Mucosa of rectum (tissue), 2 donors: Measurements from ENCODE around the gene ZNF507.
"Not testable (repeated sequence)": the region's sequence is repeated elsewhere in the genome, so short reads cannot be mapped to it uniquely, and the experiment has no call there.

ENCODE experiments used
- H3K27ac ChIP-seq, 2 donors: one replicate each; pipeline ENCODE4 v1.7.0; 2013; ENCODE audit warnings: inconsistent platforms in 2 of 2, low read depth in 2 of 2, low read length in 2 of 2
- H3K27me3 ChIP-seq, 2 donors: one replicate each; pipeline ENCODE4 v1.7.0; 2013; ENCODE audit warnings: low read length in 2 of 2; ENCODE audit not compliant: control insufficient read depth in 2 of 2, insufficient read depth in 2 of 2
- H3K36me3 ChIP-seq, 2 donors: one replicate each; pipeline ENCODE4 v1.7.0; 2013; ENCODE audit warnings: low read length in 2 of 2; ENCODE audit not compliant: control insufficient read depth in 2 of 2, insufficient read depth in 2 of 2
- H3K4me1 ChIP-seq, 2 donors: one replicate each; pipeline ENCODE4 v1.7.0; 2013; ENCODE audit warnings: low read length in 2 of 2, mild to moderate bottlenecking in 1 of 2; ENCODE audit not compliant: control insufficient read depth in 2 of 2, insufficient read depth in 2 of 2
- H3K4me3 ChIP-seq, 2 donors: one replicate each; pipeline ENCODE4 v1.7.0; 2013; ENCODE audit warnings: low read length in 2 of 2
- H3K9ac ChIP-seq, 2 donors: one replicate each; pipeline ENCODE4 v1.7.0; 2013; ENCODE audit warnings: low read length in 2 of 2, low read depth in 1 of 2, mild to moderate bottlenecking in 1 of 2
- H3K9me3 ChIP-seq, 2 donors: one replicate each; pipeline ENCODE4 v1.7.0; 2013; ENCODE audit warnings: low read length in 2 of 2; ENCODE audit not compliant: control insufficient read depth in 2 of 2
- donor health status: healthy.
- donor health status: Normal muscosa, but diverticular disease.

The ZNF507 gene

DNA sequence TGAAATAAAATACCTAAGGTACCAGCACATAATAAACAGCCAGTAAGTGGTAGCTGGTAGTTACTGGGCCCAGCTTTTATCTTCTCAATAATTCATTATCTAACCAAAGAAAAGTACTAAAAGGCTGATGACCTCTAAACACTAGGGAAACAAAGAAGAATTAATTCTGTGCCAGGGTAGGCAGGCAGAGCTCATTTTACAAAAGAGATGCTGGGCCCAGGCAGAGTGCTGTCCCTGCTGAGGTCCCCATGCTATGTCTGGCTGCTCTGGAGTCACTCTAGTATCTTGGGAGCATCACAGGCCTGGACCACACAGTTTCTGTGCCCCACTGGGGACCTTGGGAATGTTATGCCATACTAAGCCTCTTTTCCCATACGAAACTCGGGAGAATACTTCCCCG lies 18.2 kb downstream of the ZNF507 start:
- H3K4me3 ChIP-seq = no peak overlapping the region
- H3K36me3 ChIP-seq = peaks cover 34 to 35% of the 10 kb centered on the region in 2 donors
- H3K27ac ChIP-seq = no peak overlapping the region
- H3K27me3 ChIP-seq = no peaks in the 10 kb centered on the region
- no peaks in the 10 kb centered on the region for H3K9me3 ChIP-seq
- H3K9ac ChIP-seq = no peak overlapping the region
- no peaks in the 10 kb centered on the region for H3K4me1 ChIP-seq

DNA sequence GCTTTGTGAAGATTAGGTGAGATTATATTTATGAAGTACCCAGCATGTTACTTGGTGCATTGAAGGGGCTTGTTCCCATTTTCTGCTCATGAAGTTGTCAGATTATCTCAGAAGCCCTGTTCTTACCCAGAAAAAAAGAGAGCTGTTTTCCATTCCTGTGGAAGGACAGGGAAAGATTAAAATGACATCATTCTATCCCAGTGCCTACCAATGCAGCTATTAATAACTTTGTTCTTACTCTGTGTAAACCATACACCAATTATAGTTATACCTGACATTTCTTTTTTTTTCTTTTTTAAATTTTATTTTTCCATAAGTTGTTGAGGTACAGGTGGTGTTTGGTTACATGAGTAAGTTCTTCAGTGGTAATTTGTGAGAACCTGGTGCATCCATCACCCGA lies 18.6 kb downstream of the ZNF507 start:
- Histone ChIP-seq H3K36me3 (peaks cover 32% of the 10 kb centered on the region in 2 donors), H3K9me3 (no peaks in the 10 kb centered on the region), H3K27me3 (no peaks in the 10 kb centered on the region), H3K4me1 (no peaks in the 10 kb centered on the region), H3K9ac (no peak overlapping the region), H3K27ac (no peak overlapping the region), H3K4me3 (no peak overlapping the region)

DNA sequence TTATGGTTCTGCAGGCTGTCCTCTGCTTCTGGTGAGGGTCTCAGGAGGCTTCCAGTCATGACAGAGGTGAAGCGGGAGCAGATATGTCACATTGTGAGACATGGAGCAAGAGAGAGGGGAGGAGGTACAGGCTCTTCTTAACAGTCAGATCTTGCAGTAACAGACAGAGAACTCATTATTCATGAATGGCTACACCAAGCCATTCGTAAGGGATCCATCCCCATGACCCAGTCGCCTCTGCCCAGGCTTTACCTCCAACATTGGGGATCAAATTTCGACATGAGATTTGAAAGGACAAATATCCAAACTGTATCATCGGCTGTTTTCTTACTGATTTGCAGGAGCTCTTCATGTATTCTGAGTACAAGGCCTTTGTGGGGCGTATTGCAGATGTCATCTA lies 21.7 kb downstream of the ZNF507 start:
- H3K4me3 ChIP-seq = no peak overlapping the region
- no peak overlapping the region for H3K9ac ChIP-seq
- peaks cover 0 to 2% of the 10 kb centered on the region in 2 donors for H3K27me3 ChIP-seq
- H3K4me1 ChIP-seq = no peaks in the 10 kb centered on the region
- H3K36me3 ChIP-seq = peaks cover 27 to 29% of the 10 kb centered on the region in 2 donors
- H3K9me3 ChIP-seq = no peaks in the 10 kb centered on the region
- no peak overlapping the region for H3K27ac ChIP-seq

DNA sequence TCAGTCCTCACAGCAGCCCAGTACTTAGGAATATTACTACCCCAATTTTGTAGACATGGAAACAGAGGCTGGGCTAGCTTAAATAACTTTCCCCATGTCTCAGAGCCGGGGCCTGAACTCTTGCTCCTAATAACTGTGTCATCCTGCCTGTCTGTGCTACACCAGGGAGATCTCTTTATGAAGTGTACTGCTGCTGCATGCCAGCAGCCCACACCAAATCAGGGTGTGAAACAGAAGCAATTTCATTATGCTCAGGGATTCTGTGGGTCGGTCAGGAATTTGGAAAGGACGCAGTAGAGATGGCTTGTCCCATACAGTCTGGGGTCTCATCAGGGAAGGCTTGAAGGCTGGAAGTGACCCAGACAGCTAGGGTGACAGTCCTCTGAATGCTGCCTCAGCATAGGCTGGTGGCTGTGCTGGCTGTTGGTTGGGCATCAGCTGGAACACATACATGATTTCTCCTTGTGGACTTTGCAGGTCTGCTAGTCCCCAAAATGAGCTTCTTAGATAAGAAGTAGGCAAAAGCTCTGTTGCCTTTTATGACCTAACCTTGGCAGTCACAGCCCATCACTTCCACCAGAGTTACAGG lies 22.6 kb downstream of the ZNF507 start:
- Histone ChIP-seq H3K27ac (no peak overlapping the region), H3K4me1 (no peaks in the 10 kb centered on the region), H3K4me3 (no peak overlapping the region), H3K27me3 (peaks cover 0 to 2% of the 10 kb centered on the region in 2 donors), H3K36me3 (peaks cover 31 to 36% of the 10 kb centered on the region in 2 donors), H3K9ac (no peak overlapping the region), H3K9me3 (no peaks in the 10 kb centered on the region)

DNA sequence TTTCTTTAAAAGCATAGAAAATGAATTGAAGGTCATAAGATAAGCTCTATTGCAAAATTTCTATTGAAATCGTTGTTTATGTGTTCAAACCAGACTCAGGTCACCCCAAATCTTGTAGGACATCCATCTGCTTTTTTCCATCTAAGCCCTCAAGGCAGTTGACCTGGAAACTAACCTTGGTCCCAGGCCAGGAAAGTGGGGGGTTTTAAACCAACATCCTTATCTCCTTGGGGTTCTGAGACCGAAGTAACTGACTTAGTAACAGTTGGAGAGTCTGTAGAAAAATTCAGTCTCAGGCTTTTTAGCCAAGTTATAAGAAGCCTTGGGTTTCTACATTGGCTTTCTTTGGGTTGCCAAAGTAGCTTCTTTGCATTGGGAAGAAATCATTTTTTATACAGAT lies 23.4 kb downstream of the ZNF507 start:
- no peaks in the 10 kb centered on the region for H3K9me3 ChIP-seq
- no peak overlapping the region for H3K9ac ChIP-seq
- peaks cover 31 to 34% of the 10 kb centered on the region in 2 donors for H3K36me3 ChIP-seq
- no peak overlapping the region for H3K27ac ChIP-seq
- peaks cover 0 to 2% of the 10 kb centered on the region in 2 donors for H3K27me3 ChIP-seq
- H3K4me1 ChIP-seq = peaks cover 3 to 7% of the 10 kb centered on the region in 2 donors
- H3K4me3 ChIP-seq = no peak overlapping the region

DNA sequence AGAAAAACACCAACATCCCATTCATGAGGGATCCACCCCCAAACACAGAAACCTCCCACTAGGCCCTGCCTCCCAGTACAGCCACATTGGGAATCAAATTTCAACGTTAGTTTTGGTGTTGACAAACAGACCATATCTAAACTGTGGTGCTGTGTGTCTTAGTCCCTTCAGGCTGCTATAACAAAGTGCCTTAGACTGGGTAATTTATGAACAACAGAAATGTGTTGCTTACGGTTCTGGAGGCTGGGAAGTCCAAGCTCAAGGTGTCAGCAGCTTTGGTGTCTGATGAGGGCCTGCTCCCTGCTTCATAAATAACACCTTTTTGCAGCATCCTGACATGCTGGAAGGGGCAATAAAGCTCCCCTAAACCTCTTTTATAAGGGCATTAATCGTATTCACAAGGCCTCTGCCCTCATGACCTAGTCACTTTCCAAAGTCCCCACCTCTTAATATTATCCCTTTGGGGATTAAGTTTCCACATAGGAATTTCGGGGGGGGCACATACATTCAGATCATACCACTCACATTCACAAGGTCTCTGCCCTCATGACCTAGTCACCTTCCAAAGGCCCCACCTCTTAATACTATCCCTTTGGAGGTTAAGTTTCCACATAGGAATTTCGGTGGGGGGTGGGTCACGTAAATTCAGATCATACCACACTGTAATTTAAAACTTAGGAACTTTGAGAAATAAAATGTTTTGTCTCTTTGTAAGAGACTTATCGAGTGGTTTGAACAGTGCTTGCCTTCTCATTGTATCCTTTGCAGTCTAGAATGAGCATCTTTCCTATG lies 27.5 kb downstream of the ZNF507 start:
- Histone ChIP-seq H3K4me1 (peaks cover 8 to 17% of the 10 kb centered on the region in 2 donors), H3K27ac (peak overlapping the region in 1 of 2 donors; percentile 34), H3K9me3 (no peaks in the 10 kb centered on the region), H3K4me3 (no peak overlapping the region), H3K9ac (no peak overlapping the region), H3K27me3 (peaks cover 0 to 2% of the 10 kb centered on the region in 2 donors), H3K36me3 (peaks cover 22 to 23% of the 10 kb centered on the region in 2 donors)

DNA sequence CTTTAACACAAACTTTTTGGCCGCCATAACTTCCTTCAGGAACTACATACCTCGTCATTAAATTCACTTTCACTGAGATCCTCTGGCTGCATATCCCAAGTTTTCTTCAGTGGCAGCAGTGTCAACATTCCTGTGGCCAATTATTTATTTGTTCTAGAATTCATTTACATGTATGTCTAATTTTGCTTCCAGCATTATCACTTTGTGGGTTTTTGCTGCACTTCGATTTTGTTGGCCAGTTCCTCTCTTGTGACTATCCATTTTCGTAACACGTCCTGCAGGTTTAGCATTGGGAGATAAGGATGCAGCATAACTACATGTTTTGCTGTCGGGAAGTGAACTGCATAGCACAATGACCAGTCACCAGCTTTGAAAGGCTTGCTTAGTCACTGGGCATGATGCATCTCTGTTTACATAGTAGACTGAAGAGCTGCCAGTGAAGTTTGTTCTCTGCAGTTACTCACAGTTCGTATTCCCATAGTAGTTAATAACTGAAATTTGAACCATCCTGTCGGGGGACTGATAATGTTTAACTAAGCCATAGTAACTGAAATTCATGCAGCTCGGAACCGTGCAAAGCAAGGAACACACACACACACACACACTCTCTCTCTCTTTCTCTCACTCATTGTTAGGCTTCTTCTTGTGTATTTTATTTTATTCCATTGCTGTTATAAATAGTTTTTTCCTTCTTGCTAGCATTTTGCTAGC lies 28.3 kb downstream of the ZNF507 start:
- Histone ChIP-seq H3K4me1 (peaks cover 8 to 17% of the 10 kb centered on the region in 2 donors), H3K9me3 (no peaks in the 10 kb centered on the region), H3K36me3 (peaks cover 23 to 24% of the 10 kb centered on the region in 2 donors), H3K27me3 (peaks cover 0 to 2% of the 10 kb centered on the region in 2 donors), H3K27ac (peak overlapping the region in 1 of 2 donors; percentile 34), H3K4me3 (peak overlapping the region in 1 of 2 donors; percentile 9), H3K9ac (no peak overlapping the region)

DNA sequence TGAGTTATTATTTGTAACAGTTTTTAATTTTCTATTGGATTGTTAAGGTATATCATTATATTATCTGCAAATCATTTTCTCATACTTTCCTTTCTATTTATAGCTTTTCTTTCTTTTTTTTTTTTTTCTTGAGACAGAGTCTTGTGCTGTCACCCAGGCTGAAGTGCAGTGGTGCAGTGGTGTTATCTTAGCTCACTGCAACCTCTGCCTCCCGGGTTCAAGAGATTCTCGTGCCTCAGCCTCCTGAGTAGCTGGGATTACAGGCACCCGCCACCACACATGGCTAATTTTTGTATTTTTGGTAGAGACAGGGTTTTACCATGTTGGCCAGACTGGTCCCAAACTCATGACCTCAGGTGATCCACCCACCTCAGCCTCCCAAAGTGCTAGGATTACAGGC lies 29.0 kb downstream of the ZNF507 start:
- H3K36me3 ChIP-seq = peaks cover 24 to 25% of the 10 kb centered on the region in 2 donors
- H3K4me3 ChIP-seq, H3K27me3 ChIP-seq, H3K9ac ChIP-seq, H3K27ac ChIP-seq, H3K9me3 ChIP-seq: not testable (repeated sequence)
- H3K4me1 ChIP-seq = peaks cover 8 to 17% of the 10 kb centered on the region in 2 donors

DNA sequence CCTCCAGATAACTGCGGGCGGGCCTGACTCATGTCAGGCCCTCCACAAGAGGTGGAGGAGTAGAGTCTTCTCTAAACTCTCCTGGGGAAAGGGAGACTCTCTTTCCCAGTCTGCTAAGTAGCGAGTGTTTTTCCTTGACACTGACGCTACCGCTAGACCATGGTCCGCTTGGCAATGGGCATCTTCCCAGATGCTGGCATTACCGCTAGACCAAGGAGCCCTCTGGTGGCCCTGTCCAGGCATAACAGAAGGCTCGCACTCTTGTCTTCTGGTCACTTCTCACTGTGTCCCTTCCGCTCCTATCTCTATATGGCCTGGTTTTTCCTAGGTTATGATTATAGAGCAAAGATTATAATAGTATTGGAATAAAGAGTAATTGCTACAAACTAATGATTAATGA lies 31.7 kb downstream of the ZNF507 start:
- not testable (repeated sequence) for H3K9me3 ChIP-seq, H3K4me3 ChIP-seq, H3K9ac ChIP-seq, H3K27ac ChIP-seq, H3K27me3 ChIP-seq
- peaks cover 13 to 14% of the 10 kb centered on the region in 2 donors for H3K36me3 ChIP-seq
- peaks cover 13 to 27% of the 10 kb centered on the region in 2 donors for H3K4me1 ChIP-seq

DNA sequence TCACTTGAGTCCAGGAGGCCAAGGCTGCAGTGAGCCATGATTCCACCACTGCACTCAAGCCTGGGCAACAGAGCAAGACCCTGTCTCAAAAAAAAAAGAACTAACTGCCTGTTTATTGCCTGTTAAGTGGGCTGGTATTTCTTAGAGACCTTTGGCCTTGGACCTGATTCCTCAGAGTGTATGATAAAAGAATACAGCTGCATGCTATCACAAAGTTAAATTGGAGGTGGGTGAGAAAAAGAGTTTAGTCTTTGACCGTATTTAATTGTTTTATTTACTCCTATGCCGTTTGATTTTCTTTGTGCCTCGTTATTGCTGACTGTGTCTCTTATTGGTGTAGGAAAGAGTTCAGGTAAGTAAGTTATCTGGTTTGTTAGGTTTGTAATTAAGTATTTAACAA lies 34.9 kb downstream of the ZNF507 start:
- H3K4me1 ChIP-seq = peaks cover 5 to 10% of the 10 kb centered on the region in 2 donors
- no peak overlapping the region for H3K4me3 ChIP-seq
- no peaks in the 10 kb centered on the region for H3K27me3 ChIP-seq
- peaks cover 19 to 21% of the 10 kb centered on the region in 2 donors for H3K36me3 ChIP-seq
- no peaks in the 10 kb centered on the region for H3K9me3 ChIP-seq
- H3K27ac ChIP-seq = no peak overlapping the region
- no peak overlapping the region for H3K9ac ChIP-seq
